Transverse colon (tissue), 4 donors: ENCODE data around the gene OTC. TPM values are rescaled to one million over a fixed set of nuclear protein-coding genes. Genes with fewer than 3 reads are reported as not detected.

Experiments used
- DNase-seq: peaks from one replicate; pipeline ENCODE4 v3.0.0-alpha.2; 2019
- H3K27ac ChIP-seq, 4 donors: fragments of 200-600 bp; sonication (generic); 2 replicates each; pipeline ENCODE4 v1.5.1; 2016 to 2018; ENCODE audit warnings: inconsistent platforms in 4 of 4
- H3K27me3 ChIP-seq: fragments of 200-600 bp; sonication (generic); 2 replicates; pipeline ENCODE4 v1.5.1; 2017; ENCODE audit warnings: inconsistent platforms
- H3K36me3 ChIP-seq, 4 donors: fragments of 200-600 bp; sonication (generic); 2 replicates each; pipeline ENCODE4 v1.5.1; 2017 to 2019; ENCODE audit warnings: inconsistent platforms in 4 of 4
- H3K4me1 ChIP-seq, 4 donors: fragments of 200-600 bp; sonication (generic); 2 replicates each; pipeline ENCODE4 v1.5.1; 2017 to 2020; ENCODE audit warnings: inconsistent platforms in 4 of 4
- H3K4me3 ChIP-seq, 4 donors: fragments of 200-600 bp; sonication (generic); 1 replicate in 1 of 4; 2 replicates in 3 of 4; pipeline versions ENCODE4 v1.5.1 to v1.6.1; 2017 to 2019; ENCODE audit warnings: inconsistent platforms in 4 of 4
- H3K9me3 ChIP-seq, 2 donors: fragments of 200-600 bp; sonication (generic); 2 replicates each; pipeline ENCODE4 v1.5.1; 2017 to 2019; ENCODE audit warnings: inconsistent platforms in 2 of 2
- CTCF ChIP-seq, 5 experiments: fragments of 200-600 bp in 3 of 5; fragments of 450-650 bp in 2 of 5; sonication (generic) in 3 of 5; IDR thresholded peaks; 1 replicate in 2 of 5; 2 replicates in 3 of 5; pipeline ENCODE4 v1.5.1; 2016 to 2017; ENCODE audit warnings: antibody characterized with exemption in 5 of 5, inconsistent platforms in 3 of 5, mild to moderate bottlenecking in 2 of 5, moderate library complexity in 1 of 5
- EP300 ChIP-seq: sonication (generic); formaldehyde crosslinking; IDR thresholded peaks from one replicate; pipeline ENCODE4 v1.6.1; 2017; ENCODE audit warnings: antibody characterized with exemption, low read depth
- POLR2A ChIP-seq: fragments of 450-650 bp; IDR thresholded peaks from one replicate; pipeline ENCODE4 v1.6.1; 2016; ENCODE audit warnings: antibody characterized with exemption, mild to moderate bottlenecking, moderate library complexity
- POLR2AphosphoS5 ChIP-seq, 3 donors: sonication (generic); formaldehyde crosslinking; IDR thresholded peaks; one replicate each; pipeline ENCODE4 v1.6.1; 2016; ENCODE audit warnings: antibody characterized with exemption in 3 of 3
- WGBS, 2 donors: methylation state at CpG; one replicate each; pipeline ENCODE4 v1.1.5; 2018; ENCODE audit warnings: low coverage in 1 of 2; 5-methylcytosine and 5-hydroxymethylcytosine counted together
- in situ Hi-C, 4 donors: fragments of 200-750 bp; cut with MboI; loops; one replicate each; pipeline versions ENCODE4 v1.15.0 to v1.15.1; 2017; ENCODE audit warnings: low sequenced_read_pairs in 3 of 4, low pct_ligation_motif_present in 1 of 4, low pct_unique_long_range_greater_than_20kb in 1 of 4
- intact Hi-C: fragments of 100-400 bp; cut with DNase I; formaldehyde crosslinking; loops from one replicate; pipeline ENCODE4 v1.15.1; 2023; ENCODE audit warnings: low total_unique reads
- total RNA-seq, 4 donors: library from RNA; depleted of rRNA; stranded (reverse); fragments of >200 nt; gene quantifications; one replicate each; pipeline ENCODE4 v1.1.0, GENCODE V29; 2016

OTC gene
- total RNA-seq, 4 donors from 2014 or later = 0.95 to 1.4 TPM; not detected in 2

GRCh38 chrX:38318606-38319005 is 33.8 kb upstream of the OTC start:
- no peaks in the 10 kb centered on the region for H3K4me1 ChIP-seq
- H3K27me3 ChIP-seq = no peaks in the 10 kb centered on the region
- intact Hi-C loops = no loop called here
- H3K27ac ChIP-seq = no peak overlapping the region
- no peak for TF ChIP-seq CTCF (IDR thresholded peaks at IDR 0.05)
- TF ChIP-seq POLR2A = no peak
- TF ChIP-seq EP300 = no peak
- TF ChIP-seq POLR2AphosphoS5 (IDR thresholded peaks at IDR 0.05) = no peak
- H3K4me3 ChIP-seq = no peak overlapping the region
- no peak for DNase-seq
- in situ Hi-C loops = no loop called here
- H3K36me3 ChIP-seq = no peaks in the 10 kb centered on the region
- WGBS, 2 donors = 82 to 85% methylated on average over 2 to 4 of the region's 4 CpGs
- no peaks in the 10 kb centered on the region for H3K9me3 ChIP-seq

GRCh38 chrX:38320819-38321218 is 31.6 kb upstream of the OTC start:
- TF ChIP-seq EP300 = no peak
- TF ChIP-seq POLR2AphosphoS5 (IDR thresholded peaks at IDR 0.05) = no peak
- no peak for TF ChIP-seq POLR2A
- TF ChIP-seq CTCF (IDR thresholded peaks at IDR 0.05) = no peak
- H3K27me3 ChIP-seq = no peaks in the 10 kb centered on the region
- no peaks in the 10 kb centered on the region for H3K9me3 ChIP-seq
- no peaks in the 10 kb centered on the region for H3K36me3 ChIP-seq
- intact Hi-C loops = no loop called here
- no peak overlapping the region for H3K4me3 ChIP-seq
- no peak for DNase-seq
- H3K27ac ChIP-seq = no peak overlapping the region
- in situ Hi-C loops = no loop called here
- H3K4me1 ChIP-seq = peaks cover 0 to 3% (median 0%) of the 10 kb centered on the region in 4 donors
- WGBS, 2 donors = 71 to 75% methylated on average over 2 to 5 of the region's 5 CpGs

GRCh38 chrX:38326086-38326485 is 26.3 kb upstream of the OTC start:
- intact Hi-C loops = no loop called here
- TF ChIP-seq CTCF (IDR thresholded peaks at IDR 0.05) (no peak), EP300 (no peak), POLR2A (no peak), POLR2AphosphoS5 (IDR thresholded peaks at IDR 0.05) (no peak)
- in situ Hi-C loops = no loop called here
- H3K4me3 ChIP-seq = peak overlapping the region in 3 of 4 donors; percentile 57 to 81 (median 76)
- H3K27me3 ChIP-seq = no peaks in the 10 kb centered on the region
- WGBS, 2 donors = 48% methylated on average over 3 of the region's 3 CpGs; no CpG with 5 or more reads in 1 of the 2 donors
- H3K9me3 ChIP-seq = no peaks in the 10 kb centered on the region
- H3K36me3 ChIP-seq = no peaks in the 10 kb centered on the region
- H3K4me1 ChIP-seq = peaks cover 0 to 14% (median 0%) of the 10 kb centered on the region in 4 donors
- H3K27ac ChIP-seq = peak overlapping the region; percentile 85 to 94 (median 89)
- no peak for DNase-seq

GRCh38 chrX:38327007-38327774 is 25.2 kb upstream of the OTC start, which contains the start of gene RPGR:
RPGR (minus strand) TSS chrX:38327509; CDS start chrX:38327367, 142 bp downstream.
- no peaks in the 10 kb centered on the region for H3K27me3 ChIP-seq
- intact Hi-C loops (no loop called here), in situ Hi-C loops (no loop called here)
- H3K27ac ChIP-seq = peak within 1 kb of the TSS; percentile 85 to 94 (median 89)
- peak within 1 kb of the TSS; percentile 51 to 81 (median 66) for H3K4me3 ChIP-seq
- TF ChIP-seq EP300 = no peak
- TF ChIP-seq CTCF (IDR thresholded peaks at IDR 0.05) = peak; percentile 64 to 77 (median 69)
- TF ChIP-seq POLR2AphosphoS5 (IDR thresholded peaks at IDR 0.05) = peak; percentile 39 to 73 (median 71)
- peak; percentile 66 for TF ChIP-seq POLR2A
- H3K9me3 ChIP-seq = no peaks in the 10 kb centered on the region
- DNase-seq = peak; percentile 95
- 49% methylated on average over 67 of the region's 67 CpGs; no CpG with 5 or more reads in 1 of the 2 donors for WGBS, 2 donors
- no peaks in the 10 kb centered on the region for H3K36me3 ChIP-seq
- peaks cover 0 to 14% (median 0%) of the 10 kb centered on the region in 4 donors for H3K4me1 ChIP-seq
